Stimulated activated CD4-positive, alpha-beta T cell treated with anti-CD3 and anti-CD28 coated beads, Interleukin-4, amount 100 ng/mL, for 4 hours (primary cell): ENCODE data around the gene SMTN.
"Not testable (repeated sequence)": the region's sequence is repeated elsewhere in the genome, so short reads cannot be mapped to it uniquely, and the experiment has no call there.

Experiments
- DNase-seq, 2 experiments: peaks; one replicate each; pipeline ENCODE4 v3.0.0-alpha.2; 2020

The SMTN gene

GRCh38 chr22:31106001-31106571 is 25.0 kb downstream of the SMTN start:
- no peak for DNase-seq

GRCh38 chr22:31106731-31107177 is 25.6 kb downstream of the SMTN start:
- no peak for DNase-seq

DNA sequence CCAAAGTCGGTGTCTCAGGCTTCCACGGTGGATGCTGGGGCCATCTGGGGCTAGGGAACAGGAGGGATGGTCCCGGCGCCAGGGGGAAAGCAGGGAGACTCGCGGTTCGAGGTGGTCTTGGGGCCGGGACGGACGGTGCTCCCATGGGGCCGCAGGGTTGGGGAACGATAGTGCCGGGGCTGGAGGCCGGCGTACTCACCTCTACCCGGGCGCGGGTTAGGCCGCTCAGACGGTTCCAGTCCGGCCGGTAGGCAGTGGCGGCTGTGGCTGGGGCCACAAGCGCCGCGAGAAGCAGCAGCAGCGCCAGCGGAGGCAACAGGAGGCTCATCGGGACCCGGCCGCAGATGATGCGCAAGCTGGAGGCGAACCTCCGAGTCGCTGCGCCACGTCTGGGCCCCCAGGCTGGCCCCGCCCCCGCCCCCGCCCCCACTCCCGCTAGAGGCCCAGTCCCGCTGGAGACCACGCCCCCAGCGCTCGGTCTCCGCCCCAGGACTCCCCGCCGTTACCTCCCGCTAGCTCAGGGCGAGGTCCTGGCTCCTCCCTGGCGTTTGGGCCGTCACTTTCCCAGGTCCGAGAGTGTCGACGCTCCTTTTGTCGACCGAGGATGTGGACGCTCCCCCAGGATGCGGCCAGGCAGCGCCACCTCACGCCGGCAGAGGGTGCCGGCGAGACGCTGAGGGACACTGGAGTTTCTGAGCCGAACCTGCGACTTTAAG is 26.2 kb downstream of the SMTN start, which contains the start of gene SELENOM:
Gene SELENOM (minus strand): TSS at position 391 of the 716 bp plus-strand sequence. CDS start 63 bp downstream, at position 328.
- peak; percentile 82 to 83 for DNase-seq

DNA sequence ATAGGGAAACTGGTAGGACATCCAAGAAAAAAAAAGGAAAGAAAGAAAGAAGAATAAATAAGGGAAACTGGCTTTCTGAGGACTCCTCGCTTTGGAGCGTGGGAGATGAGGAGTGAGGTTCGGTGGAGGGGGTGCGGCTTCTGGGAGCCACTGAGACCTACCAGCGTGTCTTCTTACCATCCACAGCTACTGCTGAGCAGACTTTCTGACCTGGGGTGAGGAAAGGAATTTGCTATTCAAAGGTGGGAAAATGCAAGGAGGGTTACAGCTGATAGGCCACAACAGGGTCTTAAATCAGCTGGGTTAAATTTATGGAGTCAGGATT is 26.7 kb downstream of the SMTN start:
- DNase-seq: no peak

DNA sequence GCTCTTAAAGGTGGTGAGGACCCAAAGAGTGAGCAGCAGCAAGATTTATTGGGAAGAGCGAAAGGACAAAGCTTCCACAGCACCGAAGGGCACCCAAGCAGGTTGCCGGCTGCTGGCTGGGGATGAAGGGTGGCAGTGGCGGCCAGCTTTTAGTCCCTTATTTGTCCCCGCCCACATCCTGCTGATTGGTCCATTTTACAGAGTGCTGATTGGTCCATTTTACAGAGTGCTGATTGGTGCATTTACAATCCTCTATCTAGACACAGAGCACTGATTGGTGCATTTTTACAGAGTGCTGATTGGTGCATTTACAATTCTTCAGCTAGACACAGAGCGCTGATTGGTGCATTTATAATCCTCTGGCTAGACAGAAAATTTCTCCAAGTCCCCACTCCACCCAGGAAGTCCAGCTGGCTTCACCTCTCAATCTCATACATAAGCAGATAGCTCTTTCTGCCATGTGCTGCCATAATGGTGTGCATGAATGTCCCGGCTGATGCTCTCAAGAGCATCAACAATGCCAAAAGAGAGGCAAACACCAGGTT is 31.5 kb downstream of the SMTN start:
- not testable (repeated sequence) for DNase-seq

- DNase-seq: no peak
Observed at GRCh38 chr22:31118046-31118820, 37.1 kb downstream of the SMTN start.

DNA sequence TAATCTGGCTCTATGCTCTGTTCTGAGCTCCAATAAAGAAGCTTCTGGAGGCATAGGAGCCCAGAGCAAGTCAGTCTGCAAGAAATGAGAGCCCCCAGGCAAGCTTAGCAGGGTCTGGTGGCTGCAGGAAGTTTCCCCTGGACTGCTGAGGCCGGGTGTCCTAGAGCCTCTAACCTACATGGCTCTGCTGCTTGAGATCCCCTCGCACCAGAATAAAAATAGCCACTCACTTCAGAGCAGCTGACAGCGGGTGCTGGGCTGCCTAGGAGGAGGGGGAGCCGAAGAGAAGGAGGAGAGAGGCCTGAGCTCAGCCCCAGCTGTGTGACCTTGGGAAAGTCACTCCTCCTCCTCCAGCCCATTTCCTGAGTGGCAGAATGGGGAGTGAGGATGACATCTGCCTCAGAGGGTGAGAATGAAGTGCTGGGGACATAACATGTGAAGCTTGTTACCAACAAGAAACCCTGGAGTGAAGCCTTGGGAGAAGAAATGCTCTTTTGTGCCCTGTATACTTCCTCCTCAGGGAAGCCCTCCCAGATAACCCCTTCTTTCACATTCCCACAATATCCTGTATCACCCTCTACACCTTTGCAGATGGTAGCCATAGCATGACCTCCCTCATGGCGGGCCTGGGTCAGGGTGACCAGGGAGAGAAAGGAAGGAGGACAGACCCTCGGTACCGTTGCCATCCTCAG is 38.1 kb downstream of the SMTN start:
- no peak for DNase-seq

DNA sequence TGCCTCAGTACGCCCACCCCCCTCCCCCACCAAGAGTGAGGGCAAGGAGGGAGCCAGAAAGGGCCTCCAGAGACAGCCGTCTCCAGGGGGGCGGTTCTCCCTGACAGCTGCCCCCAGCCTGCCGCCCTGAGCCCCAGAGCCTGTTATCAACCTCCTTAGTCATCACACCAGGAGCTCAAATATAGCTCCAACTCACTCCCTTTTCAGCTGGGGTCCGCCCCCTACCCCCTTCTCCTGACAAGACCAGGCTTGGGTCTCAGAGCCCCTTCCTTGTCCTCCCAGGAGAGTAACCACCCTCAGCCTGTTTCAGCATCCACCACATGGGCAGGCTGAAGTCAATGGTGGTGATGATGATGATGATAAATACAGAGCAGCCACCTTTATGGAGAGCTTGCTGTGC is 39.1 kb downstream of the SMTN start:
- no peak for DNase-seq

GRCh38 chr22:31120642-31121041 is 39.5 kb downstream of the SMTN start:
- no peak for DNase-seq

- DNase-seq: no peak
Observed at GRCh38 chr22:31121403-31121802, 40.3 kb downstream of the SMTN start.

DNA sequence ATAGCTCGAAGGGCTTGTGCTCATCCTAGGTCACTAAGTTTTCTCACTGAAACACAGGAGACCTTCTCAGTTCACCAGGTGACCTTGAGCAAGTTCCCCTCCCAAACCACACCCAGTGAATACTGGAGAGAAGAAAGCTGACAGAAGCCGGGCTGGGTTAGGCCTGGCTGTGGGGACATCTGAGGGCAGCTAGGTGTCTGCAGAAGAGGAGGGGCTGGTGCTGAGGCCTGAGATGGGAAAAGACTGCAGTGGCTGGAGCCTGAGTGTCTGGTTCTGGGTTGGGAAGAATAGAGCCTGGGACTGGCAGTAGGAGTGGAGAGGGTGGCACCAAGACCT is 41.0 kb downstream of the SMTN start:
- no peak for DNase-seq

- DNase-seq: no peak
Observed at GRCh38 chr22:31122532-31123291, 41.6 kb downstream of the SMTN start, which contains the start of gene INPP5J. Gene INPP5J, plus strand, starts transcription at chr22:31122966. Its CDS starts 49 bp downstream, at chr22:31123015.

GRCh38 chr22:31123292-31123602 is 42.1 kb downstream of the SMTN start:
- no peak for DNase-seq

DNA sequence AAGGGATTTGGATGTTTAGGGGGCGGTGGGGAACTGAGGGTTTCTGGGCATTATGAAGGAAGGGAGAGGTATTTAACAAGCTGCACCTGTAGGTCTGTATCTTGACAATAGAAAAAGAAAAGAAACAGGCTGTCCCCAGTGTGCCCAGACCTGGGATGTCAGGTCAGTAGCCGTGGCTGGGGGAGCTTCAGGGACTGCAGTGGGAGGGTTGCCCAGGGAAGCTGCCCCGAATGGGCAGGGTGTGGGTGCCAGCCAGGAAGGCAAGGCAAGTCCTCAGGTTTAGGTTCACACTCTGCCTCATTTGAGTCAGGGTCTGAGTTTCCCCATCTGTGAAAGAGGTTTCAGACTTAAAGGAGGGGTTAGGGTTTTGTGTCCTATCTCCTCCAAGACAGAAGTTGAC is 43.2 kb downstream of the SMTN start:
- no peak for DNase-seq

GRCh38 chr22:31124811-31125465 is 43.8 kb downstream of the SMTN start:
- no peak for DNase-seq

- no peak for DNase-seq
Observed at GRCh38 chr22:31125521-31126117, 44.5 kb downstream of the SMTN start.

GRCh38 chr22:31126128-31126868 is 45.2 kb downstream of the SMTN start:
- no peak for DNase-seq

DNA sequence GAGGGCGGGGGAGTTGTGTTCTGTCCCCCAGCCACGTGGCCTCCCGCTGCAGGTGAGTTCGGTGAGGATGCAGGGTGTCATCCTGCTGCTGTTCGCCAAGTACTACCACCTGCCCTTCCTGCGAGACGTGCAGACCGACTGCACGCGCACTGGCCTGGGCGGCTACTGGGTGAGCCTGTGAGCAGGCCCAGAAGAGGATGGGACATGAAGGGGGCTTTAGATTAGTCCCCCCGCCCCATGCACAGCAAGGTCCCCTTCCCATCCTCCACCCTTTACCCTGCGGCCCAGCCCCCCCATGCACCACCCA is 45.7 kb downstream of the SMTN start:
- DNase-seq: no peak

DNA sequence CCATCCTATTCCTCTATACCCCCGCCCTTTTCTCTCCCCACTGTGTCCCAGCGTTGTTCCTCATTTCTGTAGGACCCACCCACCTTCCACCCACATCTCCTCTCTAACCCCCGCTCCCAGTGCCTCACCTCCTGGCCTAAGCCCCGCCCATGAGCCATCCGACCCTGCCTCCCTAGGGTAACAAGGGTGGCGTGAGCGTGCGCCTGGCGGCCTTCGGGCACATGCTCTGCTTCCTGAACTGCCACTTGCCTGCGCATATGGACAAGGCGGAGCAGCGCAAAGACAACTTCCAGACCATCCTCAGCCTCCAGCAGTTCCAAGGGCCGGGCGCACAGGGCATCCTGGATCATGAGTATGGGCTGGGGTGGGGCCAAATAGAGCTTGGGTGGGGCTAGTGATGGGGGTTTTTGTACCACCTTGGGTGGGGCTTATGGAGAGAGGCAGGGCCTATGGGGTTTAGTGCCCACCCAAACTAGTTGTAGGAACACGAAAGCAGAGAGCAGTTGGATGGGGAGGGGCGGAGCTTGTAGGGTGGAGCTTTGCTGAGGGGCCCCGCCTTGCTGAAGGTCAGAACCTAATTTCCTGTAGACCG is 46.2 kb downstream of the SMTN start:
- DNase-seq: no peak

- DNase-seq: no peak
Observed at GRCh38 chr22:31128156-31128555, 47.0 kb downstream of the SMTN start.

GRCh38 chr22:31130873-31131272 is 49.8 kb downstream of the SMTN start:
- no peak for DNase-seq
